Activated CD8-positive, alpha-beta memory T cell treated with anti-CD3 and anti-CD28 coated beads, Interleukin-2, amount 50 U/mL, for 4 hours (primary cell): Measurements from ENCODE around the gene SRP68.
A peak's percentile ranks its signal among the peaks of the same experiment; 100 is the strongest.

Experiments used
- DNase-seq: peaks from one replicate; pipeline ENCODE4 v3.0.0-alpha.2; 2020

The SRP68 gene

GRCh38 chr17:76072148-76072858 lies at the start of gene SRP68:
Gene SRP68 (minus strand): TSS chr17:76072517. CDS start chr17:76072491, 26 bp downstream.
- peak; percentile 84 for DNase-seq

GRCh38 chr17:76121932-76122430 lies 49.7 kb upstream of the SRP68 start:
- no peak for DNase-seq

- DNase-seq, result no peak
These were observed 48.3 kb upstream of the SRP68 start for GRCh38 chr17:76120658-76121008.

- no peak for DNase-seq
These were observed 47.4 kb upstream of the SRP68 start for GRCh38 chr17:76119409-76120371.

GRCh38 chr17:76115138-76115754 lies 42.9 kb upstream of the SRP68 start:
- DNase-seq, result no peak

GRCh38 chr17:76111956-76112355 lies 39.6 kb upstream of the SRP68 start:
- DNase-seq, result no peak

GRCh38 chr17:76107509-76107908 lies 35.2 kb upstream of the SRP68 start:
- no peak for DNase-seq

- no peak for DNase-seq
These were observed 34.4 kb upstream of the SRP68 start for GRCh38 chr17:76106703-76107102.

- no peak for DNase-seq
These were observed 32.5 kb upstream of the SRP68 start for GRCh38 chr17:76104896-76105231.

- DNase-seq, result no peak
These were observed 32.0 kb upstream of the SRP68 start for GRCh38 chr17:76104140-76104895.

GRCh38 chr17:76103274-76104139 lies 31.2 kb upstream of the SRP68 start, which contains the start of gene EXOC7:
Gene EXOC7 (minus strand): TSS chr17:76103787. CDS start chr17:76103692, 95 bp downstream.
- DNase-seq, result peak; percentile 92

- no peak for DNase-seq
These were observed 30.6 kb upstream of the SRP68 start for GRCh38 chr17:76102944-76103273.

- no peak for DNase-seq
These were observed 25.5 kb upstream of the SRP68 start for GRCh38 chr17:76097716-76098295.

GRCh38 chr17:76095943-76096342 lies 23.6 kb upstream of the SRP68 start:
- DNase-seq, result no peak

- no peak for DNase-seq
These were observed 21.7 kb upstream of the SRP68 start for GRCh38 chr17:76094046-76094445.

- no peak for DNase-seq
These were observed 20.5 kb upstream of the SRP68 start for GRCh38 chr17:76092526-76093413.

GRCh38 chr17:76091526-76092286 lies 19.4 kb upstream of the SRP68 start:
- no peak for DNase-seq

- DNase-seq, result no peak
These were observed 18.3 kb upstream of the SRP68 start for GRCh38 chr17:76090517-76091129.
